H9 (cell line): ENCODE measurements around the gene LRRC34. TPM values are rescaled to one million over a fixed set of nuclear protein-coding genes. Genes with fewer than 3 reads are reported as not detected.

Experiments
- DNase-seq: peaks from one replicate; pipeline ENCODE4 v3.0.0-alpha.2; 2017
- H2AFZ ChIP-seq: one replicate; pipeline ENCODE4 v1.6.1; 2013; ENCODE audit warnings: mild to moderate bottlenecking, low read length, control low read depth, moderate library complexity
- H2AK5ac ChIP-seq: 2 replicates; pipeline ENCODE4 v1.6.1; 2013; ENCODE audit warnings: low read length, control low read depth, mixed read lengths; ENCODE audit not compliant: insufficient read length
- H2BK120ac ChIP-seq: one replicate; pipeline ENCODE4 v1.6.1; 2013; ENCODE audit warnings: low read depth, mild to moderate bottlenecking, low read length, control low read depth, inconsistent platforms; ENCODE audit not compliant: poor library complexity, severe bottlenecking
- H2BK12ac ChIP-seq: 2 replicates; pipeline ENCODE4 v1.6.1; 2013; ENCODE audit warnings: low read length, control low read depth, mixed read lengths, low read depth; ENCODE audit not compliant: insufficient read length
- H2BK15ac ChIP-seq: 2 replicates; pipeline ENCODE4 v1.6.1; 2013; ENCODE audit warnings: low read depth, low read length, control low read depth
- H2BK20ac ChIP-seq: one replicate; pipeline ENCODE4 v1.6.1; 2013; ENCODE audit warnings: low read depth, mild to moderate bottlenecking, low read length, control low read depth, inconsistent platforms; ENCODE audit not compliant: poor library complexity, severe bottlenecking
- H2BK5ac ChIP-seq: 2 replicates; pipeline ENCODE4 v1.6.1; 2013; ENCODE audit warnings: low read length, control low read depth, mixed read lengths; ENCODE audit not compliant: insufficient read length
- H3K14ac ChIP-seq: 2 replicates; pipeline ENCODE4 v1.6.1; 2013; ENCODE audit warnings: low read length, control low read depth; ENCODE audit not compliant: insufficient read depth
- H3K18ac ChIP-seq: 2 replicates; pipeline ENCODE4 v1.6.1; 2013; ENCODE audit warnings: low read depth, mild to moderate bottlenecking, mixed read lengths, low read length, control low read depth; ENCODE audit not compliant: insufficient read length
- H3K23ac ChIP-seq: 2 replicates; pipeline ENCODE4 v1.6.1; 2013; ENCODE audit warnings: low read length, control low read depth, mixed read lengths, low read depth; ENCODE audit not compliant: insufficient read length
- H3K23me2 ChIP-seq: 2 replicates; pipeline ENCODE4 v1.6.1; 2013; ENCODE audit warnings: low read depth, mild to moderate bottlenecking, mixed read lengths, low read length, control low read depth; ENCODE audit not compliant: insufficient read length, poor library complexity, severe bottlenecking
- H3K27ac ChIP-seq: 2 replicates; pipeline ENCODE4 v1.5.1; 2013; ENCODE audit warnings: low read length, control low read depth, mixed read lengths, low read depth; ENCODE audit not compliant: insufficient read length
- H3K27me3 ChIP-seq: 2 replicates; pipeline ENCODE4 v1.6.1; 2013; ENCODE audit warnings: low read length, control low read depth, inconsistent platforms; ENCODE audit not compliant: insufficient read depth
- H3K4ac ChIP-seq: 2 replicates; pipeline ENCODE4 v1.6.1; 2013; ENCODE audit warnings: low read depth, mild to moderate bottlenecking, control low read depth, inconsistent platforms, low read length, moderate library complexity
- H3K4me1 ChIP-seq: 2 replicates; pipeline ENCODE4 v1.6.1; 2013; ENCODE audit warnings: low read length, control low read depth, inconsistent platforms; ENCODE audit not compliant: insufficient read depth
- H3K4me2 ChIP-seq: 2 replicates; pipeline ENCODE4 v1.6.1; 2013; ENCODE audit warnings: low read length, control low read depth, mixed read lengths; ENCODE audit not compliant: insufficient read length, insufficient read depth
- H3K56ac ChIP-seq: 2 replicates; pipeline ENCODE4 v1.6.1; 2013; ENCODE audit warnings: low read depth, mild to moderate bottlenecking, mixed read lengths, low read length, control low read depth; ENCODE audit not compliant: insufficient read length
- H3K79me1 ChIP-seq: 2 replicates; pipeline ENCODE4 v1.6.1; 2013; ENCODE audit warnings: low read depth, mild to moderate bottlenecking, moderate library complexity, low read length, control low read depth, inconsistent platforms; ENCODE audit not compliant: insufficient read depth, poor library complexity, severe bottlenecking
- H3K79me2 ChIP-seq: 2 replicates; pipeline ENCODE4 v1.6.1; 2013; ENCODE audit warnings: low read length, control low read depth, inconsistent platforms; ENCODE audit not compliant: insufficient read depth
- H3K9ac ChIP-seq: 2 replicates; pipeline ENCODE4 v1.6.1; 2013; ENCODE audit warnings: low read length, control low read depth, mixed read lengths; ENCODE audit not compliant: insufficient read length; ENCODE audit errors: extremely low read depth
- H3K9me3 ChIP-seq: one replicate; pipeline ENCODE4 v1.6.1; 2013; ENCODE audit warnings: low read depth, low read length, inconsistent platforms; ENCODE audit not compliant: control insufficient read depth
- H3T11ph ChIP-seq: one replicate; pipeline ENCODE4 v1.6.1; 2013; ENCODE audit warnings: mild to moderate bottlenecking, low read length, control low read depth, inconsistent platforms
- H4K20me1 ChIP-seq: one replicate; pipeline ENCODE4 v1.6.1; 2013; ENCODE audit not compliant: control insufficient read depth, insufficient read length, insufficient read depth
- H4K5ac ChIP-seq: 2 replicates; pipeline ENCODE4 v1.6.1; 2013; ENCODE audit warnings: low read depth, mild to moderate bottlenecking, mixed read lengths, low read length, control low read depth; ENCODE audit not compliant: insufficient read length
- H4K8ac ChIP-seq: replicated peaks from 2 replicates; pipeline ENCODE4 v1.6.1; 2013; ENCODE audit warnings: low read length, control low read depth, mixed read lengths, low read depth; ENCODE audit not compliant: insufficient read length
- H4K91ac ChIP-seq: 2 replicates; pipeline ENCODE4 v1.6.1; 2013; ENCODE audit warnings: low read depth, mild to moderate bottlenecking, moderate library complexity, mixed read lengths, low read length, control low read depth; ENCODE audit not compliant: insufficient read length
- H3K27ac Mint-ChIP-seq, 3 experiments: 2 replicates in 2 of 3; 3 replicates in 1 of 3; pipeline ENCODE4 v1.8.0; 2020 to 2021; ENCODE audit warnings: mixed read lengths in 3 of 3, mild to moderate bottlenecking in 1 of 3, moderate library complexity in 1 of 3
- H3K27me3 Mint-ChIP-seq: 2 replicates; pipeline ENCODE4 v1.8.0; 2021; ENCODE audit warnings: low read depth, mild to moderate bottlenecking, moderate library complexity, mixed read lengths
- H3K36me3 Mint-ChIP-seq, 3 experiments: 2 replicates in 2 of 3; 3 replicates in 1 of 3; pipeline ENCODE4 v1.8.0; 2020 to 2021; ENCODE audit warnings: low read depth in 3 of 3, mixed read lengths in 3 of 3; ENCODE audit not compliant: insufficient read depth in 1 of 3
- H3K4me1 Mint-ChIP-seq, 2 experiments: 2 replicates each; pipeline ENCODE4 v1.8.0; 2020; ENCODE audit warnings: mixed read lengths in 2 of 2
- H3K4me3 Mint-ChIP-seq, 2 experiments: 2 replicates in 1 of 2; 3 replicates in 1 of 2; pipeline ENCODE4 v1.8.0; 2020 to 2021; ENCODE audit warnings: mild to moderate bottlenecking in 2 of 2, mixed read lengths in 2 of 2, moderate library complexity in 1 of 2
- H3K9me3 Mint-ChIP-seq, 2 experiments: 2 replicates in 1 of 2; 3 replicates in 1 of 2; pipeline ENCODE4 v1.8.0; 2020; ENCODE audit warnings: mild to moderate bottlenecking in 2 of 2, mixed read lengths in 2 of 2, moderate library complexity in 1 of 2
- CTCF ChIP-seq: fragments of 200-600 bp; sonication (generic); conservative IDR thresholded peaks from 3 replicates; pipeline ENCODE4 v1.8.0; 2021; ENCODE audit warnings: antibody characterized with exemption, mild to moderate bottlenecking
- WGBS: extraction: QIAGEN DNeasy Blood & Tissue Kit; methylation state at CpG from one replicate; pipeline ENCODE4 v1.1.7; 2013; ENCODE audit warnings: missing lambda C conversion rate, low lambda C conversion rate, mixed read lengths; ENCODE audit not compliant: insufficient read length; ENCODE audit errors: extremely low coverage; 5-methylcytosine and 5-hydroxymethylcytosine counted together
- total RNA-seq: library from RNA; stranded (reverse); gene quantifications from 2 replicates; pipeline ENCODE4 v1.2.1, GENCODE V29; 2021

The LRRC34 gene
- total RNA-seq, 1 experiment from 2014 or later, result 4.6 TPM

- no peak overlapping the region for H3T11ph ChIP-seq
- H2BK120ac ChIP-seq, result no peak overlapping the region
- Mint-ChIP-seq H3K4me1 (peaks cover 0 to 8% of the 10 kb centered on the region in 2 experiments; a peak in 2 of 4 replicates), H3K27ac (no peak overlapping the region), H3K4me3 (no peak overlapping the region), H3K9me3 (no peaks in the 10 kb centered on the region), H3K27me3 (no peaks in the 10 kb centered on the region), H3K36me3 (peaks cover 3 to 15% (median 11%) of the 10 kb centered on the region in 3 experiments; a peak in 4 of 7 replicates)
- no peak for DNase-seq
- no peak overlapping the region for H3K56ac ChIP-seq
- H3K23me2 ChIP-seq, result no peaks in the 10 kb centered on the region
- no peak overlapping the region for H2AFZ ChIP-seq
- H3K27ac ChIP-seq, result no peak overlapping the region
- no peaks in the 10 kb centered on the region for H3K4me1 ChIP-seq
- no peak overlapping the region for H2BK20ac ChIP-seq
- no peak overlapping the region for H3K4me2 ChIP-seq
- H3K23ac ChIP-seq, result no peak overlapping the region
- no peak overlapping the region for H3K4ac ChIP-seq
- no peak overlapping the region for H3K9ac ChIP-seq
- no peaks in the 10 kb centered on the region for H3K79me2 ChIP-seq
- WGBS, result no CpG with 5 or more reads among the region's 1 CpG
- no peak overlapping the region for H4K5ac ChIP-seq
- no peaks in the 10 kb centered on the region for H3K9me3 ChIP-seq
- no peak overlapping the region for H2BK15ac ChIP-seq
- H2BK12ac ChIP-seq, result no peak overlapping the region
- no peak overlapping the region for H3K14ac ChIP-seq
- no peak overlapping the region for H4K8ac ChIP-seq
- no peak overlapping the region for H3K18ac ChIP-seq
- no peaks in the 10 kb centered on the region for H3K27me3 ChIP-seq
- no peak overlapping the region for H2AK5ac ChIP-seq
- no peaks in the 10 kb centered on the region for H4K20me1 ChIP-seq
- no peak overlapping the region for H2BK5ac ChIP-seq
- no peak overlapping the region for H4K91ac ChIP-seq
- no peaks in the 10 kb centered on the region for H3K79me1 ChIP-seq
- TF ChIP-seq CTCF, result no peak
Measured at GRCh38 chr3:169792359-169792758, 20.3 kb downstream of the LRRC34 start.
